Measurements from ENCODE around the gene RIT1.

RIT1 gene

GRCh38 chr1:155941845-155942531 is 30.8 kb upstream of the RIT1 start:
- Histone ChIP-seq H3K27ac (ENCODE audit: low read depth, low read length) (no peak overlapping the region), H3K27me3 (ENCODE audit: low read length) (no peaks in the 10 kb centered on the region), H3K9ac (ENCODE audit: low read length) (no peak overlapping the region), H3F3A (ENCODE audit: insufficient read depth) (peaks cover 13% of the 10 kb centered on the region), H3K9me3 (ENCODE audit: insufficient read depth, low read length) (no peaks in the 10 kb centered on the region), H3K9me2 (replicated peaks; ENCODE audit: insufficient read depth, low read length) (no peaks in the 10 kb centered on the region), H3K79me2 (ENCODE audit: insufficient read depth, low read length) (no peaks in the 10 kb centered on the region), H3K4me2 (ENCODE audit: low read depth, low read length, poor library complexity, severe bottlenecking) (no peak overlapping the region), H3K4me3 (ENCODE audit: insufficient read depth, low read length, poor library complexity, severe bottlenecking) (no peak overlapping the region), H2AFZ (ENCODE audit: low read depth, low read length, severe bottlenecking) (no peak overlapping the region), H3K36me3 (ENCODE audit: low read length) (no peaks in the 10 kb centered on the region), H4K20me1 (ENCODE audit: low read depth, low read length) (no peaks in the 10 kb centered on the region)
- TF ChIP-seq, protein P1, sequence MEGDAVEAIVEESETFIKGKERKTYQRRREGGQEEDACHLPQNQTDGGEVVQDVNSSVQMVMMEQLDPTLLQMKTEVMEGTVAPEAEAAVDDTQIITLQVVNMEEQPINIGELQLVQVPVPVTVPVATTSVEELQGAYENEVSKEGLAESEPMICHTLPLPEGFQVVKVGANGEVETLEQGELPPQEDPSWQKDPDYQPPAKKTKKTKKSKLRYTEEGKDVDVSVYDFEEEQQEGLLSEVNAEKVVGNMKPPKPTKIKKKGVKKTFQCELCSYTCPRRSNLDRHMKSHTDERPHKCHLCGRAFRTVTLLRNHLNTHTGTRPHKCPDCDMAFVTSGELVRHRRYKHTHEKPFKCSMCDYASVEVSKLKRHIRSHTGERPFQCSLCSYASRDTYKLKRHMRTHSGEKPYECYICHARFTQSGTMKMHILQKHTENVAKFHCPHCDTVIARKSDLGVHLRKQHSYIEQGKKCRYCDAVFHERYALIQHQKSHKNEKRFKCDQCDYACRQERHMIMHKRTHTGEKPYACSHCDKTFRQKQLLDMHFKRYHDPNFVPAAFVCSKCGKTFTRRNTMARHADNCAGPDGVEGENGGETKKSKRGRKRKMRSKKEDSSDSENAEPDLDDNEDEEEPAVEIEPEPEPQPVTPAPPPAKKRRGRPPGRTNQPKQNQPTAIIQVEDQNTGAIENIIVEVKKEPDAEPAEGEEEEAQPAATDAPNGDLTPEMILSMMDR (IDR thresholded peaks at IDR 0.05; ENCODE audit: insufficient read depth, low read length, poor library complexity, severe bottlenecking): no peak
- no peak for TF ChIP-seq EZH2phosphoT487 (conservative IDR thresholded peaks at IDR 0.05; ENCODE audit: low read length)

DNA sequence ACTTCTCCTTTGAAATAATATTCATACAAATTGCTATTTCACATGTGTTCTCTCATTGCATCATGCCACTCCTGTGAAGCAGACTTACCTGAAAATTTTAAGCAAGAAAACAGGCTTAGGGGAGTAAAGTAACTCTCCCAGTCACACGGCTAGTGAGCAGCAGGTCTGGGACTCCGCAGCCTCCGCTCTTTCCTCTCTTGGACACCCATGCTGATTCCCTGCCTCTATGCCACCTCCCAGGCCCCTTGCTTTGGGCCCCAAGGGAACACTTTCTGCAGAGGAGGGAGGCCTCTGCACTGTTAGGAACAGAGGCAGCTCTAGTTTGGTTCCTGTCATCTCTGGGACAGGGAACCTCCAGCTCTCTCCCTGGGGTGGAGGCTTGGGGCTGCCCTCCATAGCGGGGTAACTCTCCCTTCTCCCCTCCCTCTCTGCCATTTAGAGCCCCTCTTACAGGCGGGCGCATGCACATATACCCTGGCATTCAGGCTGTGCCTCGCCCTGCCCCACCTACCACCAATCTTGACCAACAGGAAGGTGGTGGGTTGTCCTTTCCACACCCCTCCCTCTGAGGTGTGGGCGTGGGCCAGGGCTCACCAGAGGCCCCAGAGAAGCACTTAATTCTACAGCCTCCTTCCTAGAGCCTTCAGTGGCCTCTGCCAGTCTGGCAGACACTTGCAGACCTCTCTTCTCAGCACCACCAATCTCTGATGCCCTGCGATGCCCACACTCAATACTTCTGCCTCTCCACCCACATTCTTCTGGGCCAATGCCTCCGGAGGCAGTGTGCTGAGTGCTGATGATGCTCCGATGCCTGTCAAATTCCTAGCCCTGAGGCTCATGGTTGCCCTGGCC is 30.1 kb upstream of the RIT1 start, which contains the start of gene RXFP4:
Gene RXFP4, plus strand, starts transcription at position 646 of the 852 bp plus-strand sequence. Its CDS starts 72 bp downstream, at position 718.
- Histone ChIP-seq H3K9me2 (replicated peaks; ENCODE audit: insufficient read depth, low read length) (no peaks in the 10 kb centered on the region), H3K27me3 (ENCODE audit: low read length) (no peaks in the 10 kb centered on the region), H3K4me3 (ENCODE audit: insufficient read depth, low read length, poor library complexity, severe bottlenecking) (no peak within 1 kb of the TSS), H3K9ac (ENCODE audit: low read length) (no peak within 1 kb of the TSS), H3K36me3 (ENCODE audit: low read length) (no peaks in the 10 kb centered on the region), H4K20me1 (ENCODE audit: low read depth, low read length) (no peaks in the 10 kb centered on the region), H2AFZ (ENCODE audit: low read depth, low read length, severe bottlenecking) (no peak within 1 kb of the TSS), H3K27ac (ENCODE audit: low read depth, low read length) (no peak within 1 kb of the TSS), H3F3A (ENCODE audit: insufficient read depth) (peaks cover 8% of the 10 kb centered on the region), H3K4me2 (ENCODE audit: low read depth, low read length, poor library complexity, severe bottlenecking) (no peak within 1 kb of the TSS), H3K9me3 (ENCODE audit: insufficient read depth, low read length) (no peaks in the 10 kb centered on the region), H3K79me2 (ENCODE audit: insufficient read depth, low read length) (no peaks in the 10 kb centered on the region)
- no peak for TF ChIP-seq EZH2phosphoT487 (conservative IDR thresholded peaks at IDR 0.05; ENCODE audit: low read length)
- TF ChIP-seq, protein P1 (IDR thresholded peaks at IDR 0.05; ENCODE audit: insufficient read depth, low read length, poor library complexity, severe bottlenecking): no peak

DNA sequence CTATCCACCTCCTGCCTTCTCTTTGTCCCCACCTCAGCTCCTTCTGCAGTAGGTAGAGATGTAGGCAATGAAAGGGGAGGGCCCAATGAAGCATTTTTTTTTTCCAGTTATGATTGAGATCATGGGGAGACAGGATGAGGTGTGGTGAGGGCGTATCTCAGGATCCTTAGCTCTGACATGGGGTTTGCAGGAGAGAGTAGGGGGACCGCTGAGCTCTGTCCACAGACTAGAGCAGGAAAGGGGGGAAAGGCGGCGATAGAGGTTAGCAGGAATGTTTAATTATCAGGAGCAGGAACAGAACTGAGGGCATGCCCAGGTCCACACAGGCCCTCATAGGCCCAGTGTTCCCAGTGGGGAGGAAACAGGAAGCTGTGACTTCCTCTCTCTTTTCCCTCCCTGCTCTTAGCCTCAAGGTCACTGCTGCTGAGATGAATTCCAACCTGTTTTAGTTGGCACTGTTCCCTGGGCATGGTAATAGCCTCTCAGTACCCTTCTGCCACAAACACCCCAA is 29.4 kb upstream of the RIT1 start:
- no peaks in the 10 kb centered on the region for H3K9me2 ChIP-seq (replicated peaks; ENCODE audit: insufficient read depth, low read length)
- TF ChIP-seq, protein P1 (IDR thresholded peaks at IDR 0.05; ENCODE audit: insufficient read depth, low read length, poor library complexity, severe bottlenecking): no peak
- TF ChIP-seq EZH2phosphoT487 (conservative IDR thresholded peaks at IDR 0.05; ENCODE audit: low read length): no peak
- H3F3A ChIP-seq (ENCODE audit: insufficient read depth): peaks cover 14% of the 10 kb centered on the region
- no peaks in the 10 kb centered on the region for H3K79me2 ChIP-seq (ENCODE audit: insufficient read depth, low read length)
- no peaks in the 10 kb centered on the region for H4K20me1 ChIP-seq (ENCODE audit: low read depth, low read length)
- H3K9me3 ChIP-seq (ENCODE audit: insufficient read depth, low read length): no peaks in the 10 kb centered on the region
- no peak overlapping the region for H3K4me2 ChIP-seq (ENCODE audit: low read depth, low read length, poor library complexity, severe bottlenecking)
- no peak overlapping the region for H3K27ac ChIP-seq (ENCODE audit: low read depth, low read length)
- no peaks in the 10 kb centered on the region for H3K36me3 ChIP-seq (ENCODE audit: low read length)
- H2AFZ ChIP-seq (ENCODE audit: low read depth, low read length, severe bottlenecking): no peak overlapping the region
- no peak overlapping the region for H3K4me3 ChIP-seq (ENCODE audit: insufficient read depth, low read length, poor library complexity, severe bottlenecking)
- H3K27me3 ChIP-seq (ENCODE audit: low read length): no peaks in the 10 kb centered on the region
- no peak overlapping the region for H3K9ac ChIP-seq (ENCODE audit: low read length)

All from SU-DHL-6 (cell line).